HG03432 (cell line): ENCODE results near the gene XCR1.
A peak's percentile ranks its signal among the peaks of the same experiment; 100 is the strongest.
"Not testable (repeated sequence)": the region's sequence is repeated elsewhere in the genome, so short reads cannot be mapped to it uniquely, and the experiment has no call there.

Experiments used
- ATAC-seq: cut with Tn5 transposase; IDR thresholded peaks from one replicate; pipeline ENCODE4 v1.9.1; 2021; ENCODE audit warnings: mild to moderate bottlenecking, moderate library complexity; ENCODE audit not compliant: unreplicated experiment

The XCR1 gene, protein sequence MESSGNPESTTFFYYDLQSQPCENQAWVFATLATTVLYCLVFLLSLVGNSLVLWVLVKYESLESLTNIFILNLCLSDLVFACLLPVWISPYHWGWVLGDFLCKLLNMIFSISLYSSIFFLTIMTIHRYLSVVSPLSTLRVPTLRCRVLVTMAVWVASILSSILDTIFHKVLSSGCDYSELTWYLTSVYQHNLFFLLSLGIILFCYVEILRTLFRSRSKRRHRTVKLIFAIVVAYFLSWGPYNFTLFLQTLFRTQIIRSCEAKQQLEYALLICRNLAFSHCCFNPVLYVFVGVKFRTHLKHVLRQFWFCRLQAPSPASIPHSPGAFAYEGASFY

DNA sequence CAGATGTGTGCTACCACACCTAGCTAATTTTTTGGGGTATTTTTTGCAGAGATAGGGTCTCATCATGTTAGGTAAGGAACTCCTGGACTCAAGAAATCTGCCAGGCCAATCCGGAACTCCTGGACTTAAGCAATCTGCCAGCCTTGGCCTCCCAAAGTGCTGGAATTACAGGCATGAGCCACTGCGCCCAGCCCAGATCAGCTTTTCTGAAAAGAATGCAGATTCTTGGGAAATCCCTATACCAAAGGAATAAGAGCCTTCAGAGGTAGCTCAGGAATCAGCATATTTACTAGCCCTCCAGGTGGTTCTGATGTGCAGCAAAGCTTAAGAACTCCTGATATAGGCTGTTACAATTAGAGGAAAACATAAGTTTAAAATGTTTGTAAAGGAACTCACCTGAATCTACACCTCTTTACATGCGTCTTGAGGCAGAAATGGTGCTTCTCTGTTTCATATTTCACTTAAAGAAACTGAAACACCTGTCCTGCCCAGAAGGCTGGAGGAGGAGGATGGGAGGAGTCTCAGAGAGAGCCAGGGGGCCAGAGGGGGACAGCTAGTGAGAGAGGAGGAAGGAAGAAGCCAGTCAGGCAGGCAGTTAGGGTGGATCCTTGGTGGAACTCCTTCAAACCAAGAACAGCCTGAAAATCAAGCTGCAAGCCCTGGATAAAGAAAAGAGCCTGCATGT, at the start of gene XCR1:
TSS of gene XCR1 (minus strand) at position 463 of the 685 bp plus-strand sequence. CDS start 5,536 bp downstream, outside the sequence.
- no peak for ATAC-seq

DNA sequence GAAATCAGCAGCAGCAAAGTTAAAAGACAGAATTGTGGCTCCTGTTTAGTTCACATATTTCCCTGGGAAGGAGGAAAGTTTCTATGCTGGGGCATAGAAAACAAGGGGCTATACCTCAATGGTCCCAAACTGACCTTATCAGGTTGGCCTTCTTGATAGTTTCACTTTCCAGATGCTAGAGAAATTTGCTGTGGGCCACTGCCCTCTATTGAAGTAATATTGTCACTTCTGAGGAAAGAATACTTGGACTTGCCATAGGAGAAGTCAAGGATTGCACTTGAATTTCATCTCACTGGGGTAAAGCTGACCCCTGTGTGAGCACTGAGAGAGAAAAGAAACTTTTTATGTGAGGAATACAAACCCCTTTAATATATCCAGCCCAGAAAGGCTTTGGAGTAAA, 49.3 kb upstream of the XCR1 start:
- no peak for ATAC-seq

DNA sequence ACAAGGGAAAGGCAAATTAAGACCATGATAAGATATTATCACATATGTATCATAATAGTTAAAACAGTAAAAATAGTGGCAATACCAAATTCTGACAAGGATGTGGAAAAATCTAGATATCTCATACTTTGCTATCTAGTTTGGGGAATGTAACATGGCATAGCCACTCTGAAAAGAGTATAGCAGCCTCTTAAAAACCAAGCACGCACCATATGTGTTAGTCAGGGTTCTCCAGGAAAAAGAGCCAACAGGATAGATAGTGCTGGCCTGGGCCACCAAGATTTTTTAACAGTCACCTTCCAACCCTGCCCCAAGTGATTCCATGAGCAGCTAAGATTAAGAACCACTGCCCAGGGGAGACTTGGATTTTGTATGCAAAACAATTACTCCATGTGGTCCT, 48.5 kb upstream of the XCR1 start:
- no peak for ATAC-seq

DNA sequence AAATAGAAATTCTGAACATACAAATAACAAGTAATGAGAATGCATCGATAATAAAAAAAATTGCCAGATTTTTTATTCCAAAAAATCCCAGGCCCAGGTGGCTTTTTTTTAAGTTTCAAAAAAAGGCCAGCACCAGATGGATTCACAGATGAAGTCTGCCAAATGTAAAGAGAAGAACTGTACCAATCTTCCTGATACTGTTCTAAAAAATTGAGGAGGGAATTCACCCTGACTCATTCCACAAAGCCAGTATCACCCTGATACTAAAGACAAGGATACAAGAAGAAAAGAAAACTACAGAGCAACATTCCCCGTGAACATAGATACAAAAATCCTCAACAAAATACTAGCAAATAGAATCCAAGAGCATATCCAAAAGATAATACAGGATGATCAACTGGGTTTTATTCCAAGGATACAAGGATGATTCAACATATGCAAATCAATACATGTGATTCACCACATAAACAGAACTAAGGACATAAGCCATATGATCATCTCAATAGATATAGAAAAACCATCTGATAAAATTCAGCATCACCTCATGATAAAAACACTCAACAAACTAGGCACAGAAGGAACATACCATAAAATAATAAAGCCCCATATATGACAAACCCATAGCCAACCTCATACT, 44.1 kb upstream of the XCR1 start:
- ATAC-seq, result no peak

DNA sequence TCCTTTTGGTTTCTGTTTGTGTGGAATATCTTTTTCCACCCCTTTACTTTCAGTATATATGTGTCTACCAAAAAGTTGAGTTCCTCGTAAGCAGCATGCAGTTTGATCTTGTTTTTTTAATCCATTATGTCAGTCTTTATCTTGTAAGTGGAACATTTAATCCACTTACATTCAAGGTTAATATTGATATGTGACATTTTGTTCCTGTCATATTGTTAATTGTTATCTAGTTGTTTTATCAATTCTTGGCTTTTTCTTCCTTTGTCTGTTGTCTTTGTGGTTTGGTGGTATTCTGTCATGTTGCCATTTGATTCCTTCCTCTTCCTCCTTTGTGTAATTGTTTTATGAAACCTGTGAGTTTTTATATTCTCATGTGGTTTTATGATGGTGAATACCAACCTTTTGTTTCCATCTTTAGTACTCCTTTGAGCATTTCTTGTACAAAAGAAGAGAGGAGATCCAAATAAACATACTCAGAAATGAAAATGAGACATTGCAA, 43.4 kb upstream of the XCR1 start:
- no peak for ATAC-seq

DNA sequence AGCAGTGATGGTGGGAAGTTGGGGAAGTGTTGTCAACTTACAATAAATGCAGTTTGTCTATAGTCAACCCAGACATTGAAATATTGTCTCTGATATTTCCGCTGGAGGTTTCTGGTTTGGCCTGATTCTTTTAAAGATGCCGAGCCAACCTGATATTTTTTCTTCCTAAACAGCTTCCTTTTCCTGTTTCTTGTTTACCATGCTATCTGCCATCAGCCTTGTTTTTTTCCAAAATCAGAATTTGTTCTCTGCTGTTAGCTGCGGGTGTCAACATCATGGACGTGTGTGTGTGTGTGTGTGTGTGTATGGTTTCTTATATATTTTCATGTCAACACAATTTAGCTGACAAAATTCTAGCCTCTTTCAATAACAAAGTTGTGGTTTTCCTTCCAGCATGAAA, 41.2 kb upstream of the XCR1 start:
- no peak for ATAC-seq

DNA sequence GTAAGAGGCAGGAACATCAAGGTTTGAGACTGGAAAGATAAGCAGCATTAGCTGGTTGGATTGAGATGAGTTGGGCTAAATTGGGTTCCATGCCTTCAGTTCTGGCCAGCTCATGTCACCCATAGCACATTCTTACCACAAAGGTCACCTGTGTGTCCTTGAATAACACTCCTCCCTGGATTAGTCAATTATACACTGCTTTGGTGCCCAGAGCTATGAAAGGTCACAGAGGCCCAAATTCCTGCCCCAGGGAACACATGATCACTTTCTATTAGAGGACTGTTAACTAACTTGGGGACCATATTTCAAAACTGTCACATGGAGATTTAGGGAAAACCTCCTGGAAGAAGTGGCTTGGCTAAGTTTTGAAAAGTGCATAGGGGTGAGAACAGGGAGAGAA, 40.1 kb upstream of the XCR1 start:
- ATAC-seq, result no peak

DNA sequence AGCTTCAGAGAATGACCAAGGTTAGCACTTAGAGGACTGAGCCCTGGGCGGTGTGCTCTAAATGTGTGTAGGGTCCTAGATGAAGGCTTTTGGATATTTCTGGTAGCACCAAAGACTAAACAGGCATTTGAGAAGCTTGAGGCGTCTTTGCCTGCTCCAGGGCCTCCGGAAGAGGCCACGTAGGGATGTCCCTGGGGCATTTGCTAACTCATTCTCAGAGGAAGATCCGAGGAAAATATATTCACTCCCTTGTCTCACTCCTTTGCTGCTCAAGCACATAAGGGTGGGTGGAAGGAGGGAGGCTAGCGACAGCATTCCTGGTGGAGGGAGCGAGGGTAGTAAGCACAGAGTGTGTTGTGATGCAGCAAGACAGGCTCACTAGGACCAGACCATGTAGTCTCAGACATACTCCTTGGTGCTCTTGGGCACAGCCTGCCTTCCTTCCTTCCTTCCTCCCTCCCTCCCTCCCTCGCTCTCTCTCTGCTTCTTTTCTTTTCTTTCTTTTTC, 38.5 kb upstream of the XCR1 start:
- no peak for ATAC-seq

DNA sequence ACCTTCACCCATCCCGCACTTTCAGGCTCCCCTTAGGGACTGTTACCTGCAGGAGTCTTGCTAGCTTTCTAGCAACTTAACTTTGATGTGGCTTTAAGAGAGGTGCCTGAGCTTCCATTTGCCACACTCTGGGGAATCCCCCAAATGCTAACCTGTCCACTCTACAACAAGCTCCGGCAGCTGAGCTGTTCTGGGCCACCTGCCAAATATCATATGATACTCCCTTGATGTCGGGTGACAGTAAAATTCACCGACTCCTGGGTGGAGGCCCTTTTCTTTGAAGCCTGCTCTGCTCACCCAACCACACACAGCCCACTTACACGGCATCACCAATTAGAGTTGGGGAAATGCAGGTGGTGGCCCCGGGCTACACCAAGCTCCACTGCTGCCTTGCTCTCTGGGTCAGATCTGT, 38.0 kb upstream of the XCR1 start:
- peak; percentile 59 for ATAC-seq

DNA sequence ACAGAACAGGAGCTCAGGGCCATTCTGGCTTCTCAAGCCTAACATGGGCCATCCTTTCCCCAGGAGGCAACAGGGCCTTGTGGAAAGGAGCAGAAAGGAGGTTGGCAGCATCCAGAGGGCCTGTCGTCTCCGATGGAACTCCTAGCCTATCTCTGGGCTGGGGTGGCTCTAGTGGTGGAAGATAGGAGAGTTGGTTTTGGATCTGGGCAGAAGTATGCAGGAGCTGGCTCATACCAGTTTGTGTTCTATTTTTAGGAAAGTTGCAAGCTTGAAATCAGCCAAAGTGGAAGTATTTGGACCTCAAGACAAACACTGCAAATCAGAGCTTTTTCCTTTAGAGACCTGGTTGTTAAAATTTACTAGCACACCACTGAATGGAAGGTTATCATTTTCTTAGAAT, 35.4 kb upstream of the XCR1 start:
- no peak for ATAC-seq

DNA sequence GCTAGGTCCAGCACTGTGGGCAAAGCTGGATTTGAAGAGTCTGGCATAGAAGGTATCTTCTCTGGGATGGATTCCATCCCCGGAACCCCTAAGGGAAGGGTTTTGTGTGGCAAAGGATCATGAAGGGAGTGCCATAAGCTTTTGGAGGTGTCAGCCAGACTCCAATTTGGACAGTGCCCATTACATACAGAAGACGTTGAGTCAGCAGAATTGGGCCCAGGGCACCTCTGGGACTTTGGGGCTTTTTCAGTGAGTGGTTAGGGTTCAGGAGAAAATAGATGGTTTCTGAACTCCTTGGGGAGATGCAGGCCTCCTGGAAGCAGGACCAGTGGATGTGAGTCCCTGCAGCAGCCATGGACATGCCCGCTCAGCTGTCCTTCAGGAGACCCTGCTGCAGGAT, 34.6 kb upstream of the XCR1 start:
- no peak for ATAC-seq

DNA sequence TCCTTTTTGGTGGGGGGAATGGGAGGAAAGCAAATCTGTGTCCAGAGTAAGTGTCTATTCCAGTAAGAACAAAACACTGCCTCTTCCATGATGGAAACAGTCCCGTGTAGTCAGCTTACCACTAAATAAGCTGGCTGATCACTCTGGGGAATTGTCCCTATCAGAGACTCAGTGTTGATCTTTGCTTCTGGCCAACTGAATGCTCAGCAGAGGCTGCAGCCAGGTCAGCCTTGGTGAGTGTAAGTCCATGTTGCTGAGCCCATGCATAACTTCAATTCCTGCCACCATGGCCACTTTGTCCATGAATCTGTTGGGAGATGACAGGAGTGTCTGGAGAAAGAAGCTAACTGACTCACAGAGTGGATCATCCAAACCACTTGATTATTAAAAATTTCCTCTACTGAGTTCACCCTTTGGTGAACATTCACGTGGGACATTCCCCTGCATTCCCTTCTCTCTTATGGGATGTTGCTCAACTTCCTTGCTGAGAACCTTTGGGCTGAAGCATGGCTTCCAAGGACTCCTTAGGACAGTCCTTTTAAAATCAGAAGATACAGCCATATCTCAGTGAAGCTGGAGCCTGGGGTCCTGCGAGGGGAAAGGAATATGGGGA, 33.9 kb upstream of the XCR1 start:
- ATAC-seq, result no peak

DNA sequence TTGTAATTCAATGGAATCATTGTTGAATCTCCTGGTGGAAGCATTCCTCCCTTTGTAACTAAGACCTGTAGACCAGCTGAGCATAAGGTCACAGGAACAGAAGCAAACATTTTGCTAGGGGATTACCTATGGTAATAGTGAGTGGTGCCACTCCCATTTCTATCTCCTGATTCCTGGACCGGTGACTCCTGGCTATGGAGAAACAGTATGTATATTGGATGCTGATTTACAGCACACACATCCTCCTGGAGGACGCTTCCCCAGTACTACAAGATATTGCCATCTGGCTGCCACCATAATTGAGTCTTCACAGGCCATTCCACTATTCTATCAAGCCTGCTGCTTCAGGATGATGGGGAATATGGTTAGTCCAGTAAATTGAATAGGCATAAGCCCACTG, 33.3 kb upstream of the XCR1 start:
- ATAC-seq, result no peak

DNA sequence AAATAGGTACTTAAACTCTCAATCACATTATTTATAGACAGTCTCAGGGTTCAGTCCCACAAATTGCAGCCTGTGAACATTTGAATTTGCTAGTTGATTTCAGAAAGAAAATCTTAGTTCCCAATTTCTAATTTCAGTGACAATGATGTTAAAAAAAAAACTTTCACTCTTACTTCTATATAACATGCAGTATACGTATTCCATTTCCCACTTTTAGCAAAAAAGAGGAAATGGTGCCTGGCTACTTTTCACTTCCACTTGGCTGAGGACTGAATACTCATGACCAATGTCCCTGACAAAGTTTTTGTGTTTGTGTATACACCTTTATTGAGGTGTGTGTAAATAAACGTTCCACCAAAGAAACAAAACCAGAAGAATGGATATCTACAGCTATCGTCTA, 32.1 kb upstream of the XCR1 start:
- ATAC-seq, result no peak

DNA sequence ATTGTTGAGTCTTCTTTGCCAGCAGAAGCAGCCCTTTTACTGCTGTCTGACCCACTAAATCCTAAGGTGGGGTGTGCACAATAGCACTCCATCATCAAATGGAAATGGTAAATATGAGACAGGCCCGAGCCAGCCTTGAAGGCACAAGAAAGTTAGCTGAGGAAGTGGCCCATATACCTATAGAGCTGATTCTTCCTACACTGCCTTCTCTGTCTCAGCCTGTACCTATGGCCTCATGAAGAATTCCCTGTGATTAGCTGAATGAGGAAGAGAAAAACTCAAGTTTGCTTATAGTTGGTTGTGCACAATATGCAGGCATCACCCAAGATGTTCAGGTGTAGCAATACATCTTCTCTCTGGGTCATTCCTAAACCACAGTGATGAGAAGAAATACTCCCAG, 31.7 kb upstream of the XCR1 start:
- no peak for ATAC-seq

DNA sequence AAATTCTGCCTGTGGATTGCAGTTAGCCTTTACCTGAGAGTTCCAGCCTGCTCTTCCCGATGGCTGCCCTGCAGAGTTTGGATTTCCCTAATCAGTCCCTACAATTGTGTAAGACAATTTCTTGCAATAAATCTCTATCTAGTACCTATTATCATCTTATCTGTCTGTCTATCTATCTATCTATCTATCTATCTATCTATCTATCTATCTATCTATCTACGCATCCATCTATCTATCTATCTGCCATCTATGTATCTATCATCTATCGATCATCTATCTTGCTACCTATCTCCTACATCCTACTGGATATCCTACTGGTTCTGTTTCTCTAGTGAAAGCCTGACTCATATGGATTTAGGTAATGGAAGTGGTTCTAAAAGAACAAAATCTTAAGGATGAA, 30.4 kb upstream of the XCR1 start:
- ATAC-seq, result no peak

DNA sequence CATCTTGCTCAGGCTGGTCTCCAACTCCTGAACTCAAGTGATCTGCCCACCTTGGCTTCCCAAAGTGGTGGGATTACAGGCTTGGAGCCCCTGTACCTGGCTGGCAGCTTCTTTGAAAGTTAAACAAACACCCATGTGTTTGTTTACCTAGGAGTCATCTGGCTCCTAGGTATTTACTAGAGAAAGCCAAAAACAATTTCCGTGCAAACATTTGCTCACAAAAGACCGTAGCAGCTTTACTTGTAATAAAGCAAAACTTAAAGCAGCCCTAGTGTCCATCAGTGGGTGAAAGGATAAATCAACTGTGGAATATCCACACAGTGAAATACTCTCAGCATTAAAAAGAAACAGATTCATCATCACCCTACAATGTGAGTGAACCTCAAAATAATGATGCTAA, 29.4 kb upstream of the XCR1 start:
- ATAC-seq, result no peak

DNA sequence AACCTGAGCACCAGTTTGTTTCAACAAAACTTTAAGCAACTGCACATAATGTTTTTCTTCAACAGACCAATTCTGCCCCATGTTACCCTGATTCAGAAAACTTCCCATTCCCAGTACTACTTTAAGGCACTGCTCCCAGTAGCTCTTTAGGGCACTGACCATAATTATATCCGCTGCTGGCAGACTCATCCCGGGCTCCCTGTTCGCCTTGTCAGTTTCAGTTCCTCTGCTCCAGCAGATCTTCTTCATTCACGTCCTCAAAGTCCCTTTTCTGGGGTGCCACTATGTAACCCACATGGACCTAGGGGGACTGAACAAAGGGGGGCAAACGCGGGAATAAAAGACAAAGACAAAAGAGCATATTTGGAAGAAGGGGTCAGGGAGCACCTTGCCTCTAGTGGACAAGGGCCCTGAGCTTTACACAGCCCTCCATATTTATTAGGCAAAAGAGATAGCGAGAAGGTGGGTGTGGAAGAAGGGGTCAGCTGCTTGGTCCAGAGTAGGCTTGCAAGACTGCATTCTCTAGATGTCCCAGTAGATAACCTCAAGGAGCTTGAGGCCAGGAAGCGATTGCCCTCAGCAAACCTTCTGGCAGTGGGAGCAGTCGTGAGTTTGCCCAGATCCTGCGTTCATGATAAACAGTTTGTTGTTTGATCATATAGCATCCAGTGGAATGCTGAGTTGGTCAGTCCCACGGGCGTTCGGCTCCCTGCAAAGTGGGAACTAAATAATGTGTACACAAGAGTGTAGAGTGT, 26.7 kb upstream of the XCR1 start:
- ATAC-seq, result not testable (repeated sequence)

DNA sequence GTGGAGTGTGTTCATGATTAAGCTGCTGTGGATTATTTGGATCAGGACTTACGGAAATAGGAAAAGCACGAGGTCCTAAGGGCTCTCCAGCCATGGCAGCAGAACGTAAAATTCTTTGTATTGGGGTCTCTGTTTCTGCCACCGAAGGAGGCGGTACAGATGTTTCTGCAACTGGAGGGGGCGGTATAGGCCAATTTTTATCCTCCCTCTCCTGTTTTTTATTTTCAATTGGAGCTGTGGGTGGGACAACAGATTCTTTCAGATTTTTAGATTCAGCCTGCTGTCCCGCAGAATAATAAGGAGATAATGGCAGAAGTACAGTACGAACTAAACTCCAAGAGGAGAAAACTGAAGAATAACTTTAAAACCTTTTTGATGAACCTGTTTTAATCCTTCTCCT, 26.0 kb upstream of the XCR1 start:
- not testable (repeated sequence) for ATAC-seq

DNA sequence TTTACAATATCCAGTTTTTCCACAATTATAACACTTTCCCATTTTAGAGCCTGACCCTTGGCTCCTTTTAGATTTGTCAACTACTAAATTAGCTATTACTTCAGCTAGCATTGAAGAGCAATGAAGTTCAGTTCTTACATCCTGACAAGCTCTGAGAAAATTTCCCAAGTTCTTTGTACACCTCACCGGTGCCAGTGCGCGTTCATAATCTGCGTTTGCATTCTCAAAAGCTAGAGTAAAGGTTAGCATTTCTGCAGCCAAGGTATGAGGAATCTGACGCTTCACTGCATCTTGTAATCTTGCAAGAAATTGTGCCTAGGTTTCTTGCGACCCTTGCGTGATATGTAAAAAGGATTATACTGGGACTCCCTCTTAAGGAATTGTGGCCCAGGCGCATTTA, 25.2 kb upstream of the XCR1 start:
- ATAC-seq, result no peak

DNA sequence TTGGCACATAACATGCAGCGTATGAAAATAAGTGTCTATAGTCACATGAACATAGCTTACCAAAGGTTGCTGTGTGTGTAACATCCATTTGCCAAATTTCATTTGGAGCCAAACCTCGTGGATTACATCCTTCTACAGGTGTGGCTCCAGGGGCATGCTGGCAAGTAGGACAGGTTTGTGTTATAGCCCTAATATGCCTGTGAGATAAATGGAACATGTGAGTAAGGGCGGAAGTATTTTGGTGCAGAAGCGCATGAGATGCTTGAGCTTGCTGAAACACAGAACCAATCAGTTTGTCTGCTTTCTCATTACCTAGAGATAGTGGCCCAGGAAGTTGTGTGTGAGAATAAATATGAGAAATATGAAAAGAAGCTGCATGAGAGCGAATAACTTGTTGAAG, 21.8 kb upstream of the XCR1 start:
- ATAC-seq, result no peak
